Central memory CD8-positive, alpha-beta T cell (primary cell): ENCODE results near the gene STX16.

ENCODE experiments used
- ATAC-seq: fragments of 150-1000 bp; cut with Tn5 transposase; replicated peaks from 2 replicates; pipeline ENCODE4 v1.10.0; 2022; ENCODE audit warnings: mild to moderate bottlenecking, moderate FRiP score, moderate number of reproducible peaks; ENCODE audit not compliant: poor library complexity, severe bottlenecking; ENCODE audit errors: extremely low read depth
- DNase-seq, 2 donors: peaks; one replicate each; pipeline ENCODE4 v3.0.0; 2021; ENCODE audit warnings: low spot score in 2 of 2
- H3K27ac Mint-ChIP-seq: one replicate; pipeline ENCODE4 v1.8.0; 2022; ENCODE audit warnings: low read depth, mild to moderate bottlenecking, moderate library complexity, mixed read lengths
- H3K27me3 Mint-ChIP-seq: one replicate; pipeline ENCODE4 v1.8.0; 2022; ENCODE audit warnings: mixed read lengths
- H3K36me3 Mint-ChIP-seq: one replicate; pipeline ENCODE4 v1.8.0; 2022; ENCODE audit warnings: mild to moderate bottlenecking, moderate library complexity, mixed read lengths; ENCODE audit not compliant: insufficient read depth
- H3K4me1 Mint-ChIP-seq: one replicate; pipeline ENCODE4 v1.8.0; 2022; ENCODE audit warnings: mixed read lengths
- H3K4me3 Mint-ChIP-seq: one replicate; pipeline ENCODE4 v1.8.0; 2022; ENCODE audit warnings: mild to moderate bottlenecking, moderate library complexity, mixed read lengths
- H3K9me3 Mint-ChIP-seq: one replicate; pipeline ENCODE4 v1.8.0; 2022; ENCODE audit warnings: mixed read lengths

STX16 gene

DNA sequence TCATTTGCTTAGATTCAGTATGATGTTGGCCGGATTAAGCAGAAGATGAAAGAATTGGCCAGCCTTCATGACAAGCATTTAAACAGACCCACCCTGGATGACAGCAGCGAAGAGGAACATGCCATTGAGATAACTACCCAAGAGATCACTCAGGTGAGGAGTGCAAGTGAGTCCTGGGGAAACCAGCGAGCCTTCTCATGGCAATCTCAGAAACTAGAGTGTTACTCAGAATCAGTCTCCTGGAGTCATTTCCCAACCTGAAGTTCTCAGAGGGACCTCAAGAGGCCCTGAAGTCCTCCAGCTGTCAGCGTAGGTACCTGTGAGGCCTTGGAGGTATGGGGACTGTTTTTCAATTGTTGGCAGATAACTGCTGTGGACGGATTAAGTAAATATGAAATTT lies 16.9 kb downstream of the STX16 start:
- H3K27ac Mint-ChIP-seq, result no peak overlapping the region
- no peaks in the 10 kb centered on the region for H3K9me3 Mint-ChIP-seq
- no peak for DNase-seq
- peaks cover 34% of the 10 kb centered on the region for H3K36me3 Mint-ChIP-seq
- H3K27me3 Mint-ChIP-seq, result no peaks in the 10 kb centered on the region
- H3K4me1 Mint-ChIP-seq, result peaks cover 19% of the 10 kb centered on the region
- no peak overlapping the region for H3K4me3 Mint-ChIP-seq
- ATAC-seq, result no peak

DNA sequence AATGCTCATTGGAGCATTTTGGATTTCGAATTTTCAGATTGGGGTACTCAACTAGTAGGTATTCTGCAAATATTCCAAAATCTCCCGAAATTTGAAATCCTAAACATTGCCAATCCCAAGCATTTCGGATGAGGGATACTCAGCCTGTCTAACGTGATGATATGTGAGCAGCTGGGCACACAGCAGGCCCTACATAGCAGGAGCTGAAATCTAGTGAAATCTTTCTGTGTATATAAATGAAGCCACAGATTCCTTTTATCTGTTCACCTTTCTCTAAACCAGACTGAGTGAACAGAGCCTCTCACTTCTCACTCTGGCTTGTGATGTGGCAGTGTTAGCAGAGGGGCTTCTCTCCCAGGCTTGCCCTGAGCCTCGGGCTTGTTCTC lies 17.8 kb downstream of the STX16 start:
- H3K4me3 Mint-ChIP-seq, result no peak overlapping the region
- H3K9me3 Mint-ChIP-seq, result no peaks in the 10 kb centered on the region
- H3K36me3 Mint-ChIP-seq, result peaks cover 39% of the 10 kb centered on the region
- H3K27ac Mint-ChIP-seq, result no peak overlapping the region
- DNase-seq (no peak), ATAC-seq (no peak)
- H3K27me3 Mint-ChIP-seq, result no peaks in the 10 kb centered on the region
- H3K4me1 Mint-ChIP-seq, result peaks cover 15% of the 10 kb centered on the region

DNA sequence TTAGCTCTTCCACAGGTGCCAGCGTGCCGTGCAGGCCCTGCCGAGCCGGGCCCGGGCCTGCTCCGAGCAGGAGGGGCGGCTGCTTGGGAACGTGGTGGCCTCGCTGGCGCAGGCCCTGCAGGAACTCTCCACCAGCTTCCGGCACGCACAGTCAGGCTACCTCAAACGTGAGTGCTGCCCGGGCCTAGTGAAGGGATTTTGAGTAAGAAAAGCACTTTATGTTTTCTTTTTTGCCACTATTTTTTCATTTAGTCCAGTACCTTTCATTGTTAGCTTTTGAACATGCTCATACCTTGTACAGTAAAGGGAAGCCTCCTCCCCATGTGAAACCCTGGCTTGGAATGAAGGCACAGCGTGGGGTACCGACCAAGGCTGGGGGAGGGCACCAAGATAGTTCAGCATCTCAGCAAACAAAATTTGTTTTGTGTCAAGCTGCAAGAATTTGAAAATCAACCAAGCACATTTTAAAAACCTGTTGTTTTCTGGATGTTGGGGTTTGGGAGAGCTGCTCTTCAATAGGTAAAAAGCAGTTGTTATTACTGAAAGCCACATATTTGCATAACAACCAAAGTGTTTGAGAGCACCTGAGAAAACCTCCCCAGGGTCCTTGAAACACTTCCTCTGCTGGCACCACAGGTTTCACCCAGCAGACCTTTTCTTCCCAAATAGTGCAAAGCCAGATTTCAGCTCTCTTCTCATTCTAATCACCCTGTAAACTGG lies 18.4 kb downstream of the STX16 start:
- ATAC-seq (no peak), DNase-seq (no peak)
- peaks cover 44% of the 10 kb centered on the region for H3K36me3 Mint-ChIP-seq
- no peaks in the 10 kb centered on the region for H3K9me3 Mint-ChIP-seq
- H3K27me3 Mint-ChIP-seq, result no peaks in the 10 kb centered on the region
- no peak overlapping the region for H3K27ac Mint-ChIP-seq
- no peak overlapping the region for H3K4me3 Mint-ChIP-seq
- peaks cover 15% of the 10 kb centered on the region for H3K4me1 Mint-ChIP-seq

DNA sequence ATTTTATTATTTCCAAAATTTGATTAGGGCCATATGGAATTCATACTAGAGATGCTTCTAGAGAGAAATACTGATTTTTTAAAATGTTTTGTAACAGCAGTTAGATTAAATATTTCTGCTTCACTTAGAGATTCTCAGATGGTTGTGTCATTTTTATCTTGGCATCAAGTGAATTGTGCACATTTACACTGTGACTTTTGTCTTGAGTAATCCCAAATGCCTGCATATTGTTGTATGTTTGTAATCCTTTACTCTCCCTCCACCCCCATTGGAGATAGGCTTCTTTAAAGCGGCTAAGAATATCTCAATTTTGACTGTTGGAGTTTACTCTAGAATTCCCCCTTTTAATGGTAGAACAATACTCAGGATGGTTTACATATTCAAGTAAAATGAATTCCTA lies 19.0 kb downstream of the STX16 start:
- no peak for ATAC-seq
- H3K4me3 Mint-ChIP-seq, result no peak overlapping the region
- no peak overlapping the region for H3K27ac Mint-ChIP-seq
- no peaks in the 10 kb centered on the region for H3K27me3 Mint-ChIP-seq
- H3K36me3 Mint-ChIP-seq, result peaks cover 49% of the 10 kb centered on the region
- H3K9me3 Mint-ChIP-seq, result no peaks in the 10 kb centered on the region
- no peak for DNase-seq
- peaks cover 13% of the 10 kb centered on the region for H3K4me1 Mint-ChIP-seq

DNA sequence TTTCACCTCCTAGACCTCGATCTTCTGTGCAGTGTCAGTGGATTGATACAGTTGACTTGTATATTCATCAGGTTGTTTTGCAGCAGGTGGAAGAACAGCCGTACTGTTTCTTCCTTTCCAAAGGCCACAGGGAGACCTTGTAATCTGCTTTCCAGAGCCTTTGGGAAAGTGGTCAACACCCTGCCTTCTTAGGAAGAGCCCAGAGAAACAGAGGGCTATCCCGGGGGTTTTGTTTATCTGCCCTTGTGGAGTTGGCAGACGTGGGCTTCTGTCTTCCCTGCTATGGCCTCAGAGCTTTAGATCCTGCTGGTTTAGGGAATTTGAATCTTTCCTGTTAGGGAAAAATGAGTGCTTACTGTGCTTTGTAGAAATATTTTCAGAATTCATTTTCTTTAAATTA lies 19.6 kb downstream of the STX16 start:
- DNase-seq (no peak), ATAC-seq (no peak)
- Mint-ChIP-seq H3K4me3 (no peak overlapping the region), H3K36me3 (peaks cover 51% of the 10 kb centered on the region), H3K4me1 (peaks cover 9% of the 10 kb centered on the region), H3K9me3 (no peaks in the 10 kb centered on the region), H3K27ac (no peak overlapping the region), H3K27me3 (no peaks in the 10 kb centered on the region)

DNA sequence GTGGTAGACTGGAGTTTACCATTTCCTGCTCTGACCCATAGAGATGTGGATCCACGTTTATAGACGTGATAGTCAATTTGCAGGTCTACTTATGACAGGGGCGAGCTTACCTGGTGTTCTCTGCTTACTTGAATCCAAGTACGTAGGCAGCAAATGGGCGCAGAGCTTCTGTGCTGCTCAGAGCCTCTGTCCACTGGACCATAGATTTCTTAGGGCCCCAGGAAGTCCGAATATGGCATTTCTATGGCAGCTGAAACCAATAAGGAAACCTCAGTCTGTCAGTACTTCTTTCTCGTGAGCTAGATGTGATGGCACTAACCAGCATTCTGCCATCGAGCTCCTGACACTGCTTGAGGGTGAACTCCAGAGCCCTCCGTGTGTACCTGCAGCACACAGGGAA lies 22.0 kb downstream of the STX16 start:
- Mint-ChIP-seq H3K27me3 (no peaks in the 10 kb centered on the region), H3K9me3 (no peaks in the 10 kb centered on the region), H3K4me1 (no peaks in the 10 kb centered on the region), H3K4me3 (no peak overlapping the region), H3K36me3 (peaks cover 54% of the 10 kb centered on the region), H3K27ac (no peak overlapping the region)
- no peak for DNase-seq
- ATAC-seq, result no peak

DNA sequence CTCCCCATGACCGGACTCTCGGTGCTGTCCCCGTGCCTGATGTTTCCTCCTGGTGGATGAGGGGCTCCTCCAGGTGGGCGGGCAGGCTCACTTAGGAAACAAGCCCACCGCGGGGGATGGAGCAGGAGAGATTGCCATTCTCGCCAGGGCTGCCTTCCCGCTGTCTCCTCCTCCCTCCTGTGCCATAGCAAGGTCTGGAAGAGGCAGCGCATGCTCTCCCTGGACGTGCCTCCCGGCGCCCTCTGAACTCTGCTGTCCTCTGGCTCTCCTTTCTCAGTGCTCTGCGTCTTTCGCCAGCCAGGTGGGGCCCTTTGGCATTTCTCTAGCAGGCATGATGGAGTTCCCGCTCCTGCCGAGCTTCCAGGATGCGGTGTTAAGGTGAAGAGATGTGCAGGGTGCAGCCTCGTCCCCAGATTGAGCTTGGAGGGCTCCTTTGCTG lies 24.1 kb downstream of the STX16 start:
- H3K4me3 Mint-ChIP-seq, result no peak overlapping the region
- H3K27ac Mint-ChIP-seq, result no peak overlapping the region
- H3K36me3 Mint-ChIP-seq, result peaks cover 54% of the 10 kb centered on the region
- peaks cover 5% of the 10 kb centered on the region for H3K4me1 Mint-ChIP-seq
- no peak for ATAC-seq
- no peaks in the 10 kb centered on the region for H3K27me3 Mint-ChIP-seq
- no peaks in the 10 kb centered on the region for H3K9me3 Mint-ChIP-seq
- DNase-seq, result no peak

DNA sequence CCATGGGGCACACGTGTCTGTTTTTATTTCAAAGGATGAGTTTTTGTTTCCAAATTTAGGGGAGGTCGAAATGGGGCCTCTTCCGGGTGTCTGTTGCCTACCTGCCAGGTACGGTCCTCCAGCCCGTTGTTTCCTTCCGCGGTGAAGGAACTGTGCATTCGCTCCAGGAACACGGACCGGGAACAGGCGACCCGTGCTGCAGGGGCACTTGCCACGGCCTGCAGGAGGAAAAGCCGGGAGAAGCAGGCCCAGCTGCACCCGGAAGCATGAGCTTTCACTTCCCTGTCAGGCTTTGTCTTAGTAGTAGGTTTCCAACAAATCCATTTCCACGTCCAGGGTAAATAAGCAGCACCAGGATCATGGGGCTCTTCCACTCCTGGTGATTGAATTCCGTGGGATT lies 24.6 kb downstream of the STX16 start:
- Mint-ChIP-seq H3K27me3 (no peaks in the 10 kb centered on the region), H3K36me3 (peaks cover 52% of the 10 kb centered on the region), H3K4me3 (no peak overlapping the region), H3K27ac (no peak overlapping the region), H3K4me1 (peaks cover 5% of the 10 kb centered on the region), H3K9me3 (no peaks in the 10 kb centered on the region)
- no peak for DNase-seq
- ATAC-seq, result no peak

DNA sequence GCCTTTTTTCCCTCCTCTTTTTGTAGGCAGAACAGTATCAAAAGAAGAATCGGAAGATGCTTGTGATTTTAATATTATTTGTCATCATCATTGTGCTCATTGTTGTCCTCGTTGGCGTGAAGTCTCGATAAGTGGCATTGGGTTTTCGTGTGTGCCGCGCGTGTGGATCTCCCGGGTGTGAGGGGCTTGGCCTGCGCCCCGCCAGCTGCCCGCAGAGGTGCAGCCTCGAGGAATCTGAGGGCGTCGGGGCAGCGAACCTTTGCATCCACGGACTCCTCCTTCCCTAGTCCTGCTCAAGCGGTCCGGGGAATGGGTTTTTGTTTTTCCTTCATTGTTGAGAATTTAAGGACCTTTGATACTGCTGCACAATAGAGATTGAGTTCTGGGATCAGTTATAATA lies 25.1 kb downstream of the STX16 start:
- no peak overlapping the region for H3K4me3 Mint-ChIP-seq
- no peaks in the 10 kb centered on the region for H3K9me3 Mint-ChIP-seq
- no peaks in the 10 kb centered on the region for H3K27me3 Mint-ChIP-seq
- peaks cover 5% of the 10 kb centered on the region for H3K4me1 Mint-ChIP-seq
- ATAC-seq, result no peak
- H3K27ac Mint-ChIP-seq, result no peak overlapping the region
- peaks cover 51% of the 10 kb centered on the region for H3K36me3 Mint-ChIP-seq
- no peak for DNase-seq

DNA sequence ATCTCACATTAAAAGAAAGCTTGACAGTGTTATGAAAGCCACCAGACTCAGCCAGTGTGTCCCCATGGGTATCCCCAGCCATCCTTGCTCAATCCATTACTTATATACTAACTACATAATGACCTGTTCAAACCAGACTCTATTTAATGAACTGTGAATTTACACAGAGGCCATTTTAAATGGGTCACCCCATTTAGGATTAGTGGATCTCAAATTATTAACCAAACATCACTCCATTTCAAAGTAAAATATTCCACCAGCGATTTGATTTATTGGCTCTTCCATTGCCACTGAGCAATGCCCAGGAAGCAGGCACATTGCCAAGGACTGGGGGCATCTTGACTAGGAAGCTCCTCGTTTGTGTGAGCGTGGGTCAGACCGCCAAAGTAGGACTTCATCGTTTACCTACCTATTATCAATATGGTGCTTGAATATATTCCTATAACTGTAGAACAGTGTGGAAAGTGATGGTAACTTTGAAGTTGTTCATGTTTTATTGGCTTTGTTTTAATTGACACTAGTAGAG lies 26.1 kb downstream of the STX16 start:
- no peaks in the 10 kb centered on the region for H3K27me3 Mint-ChIP-seq
- H3K4me1 Mint-ChIP-seq, result peaks cover 5% of the 10 kb centered on the region
- H3K36me3 Mint-ChIP-seq, result peaks cover 47% of the 10 kb centered on the region
- H3K9me3 Mint-ChIP-seq, result no peaks in the 10 kb centered on the region
- DNase-seq (no peak), ATAC-seq (no peak)
- no peak overlapping the region for H3K4me3 Mint-ChIP-seq
- no peak overlapping the region for H3K27ac Mint-ChIP-seq

DNA sequence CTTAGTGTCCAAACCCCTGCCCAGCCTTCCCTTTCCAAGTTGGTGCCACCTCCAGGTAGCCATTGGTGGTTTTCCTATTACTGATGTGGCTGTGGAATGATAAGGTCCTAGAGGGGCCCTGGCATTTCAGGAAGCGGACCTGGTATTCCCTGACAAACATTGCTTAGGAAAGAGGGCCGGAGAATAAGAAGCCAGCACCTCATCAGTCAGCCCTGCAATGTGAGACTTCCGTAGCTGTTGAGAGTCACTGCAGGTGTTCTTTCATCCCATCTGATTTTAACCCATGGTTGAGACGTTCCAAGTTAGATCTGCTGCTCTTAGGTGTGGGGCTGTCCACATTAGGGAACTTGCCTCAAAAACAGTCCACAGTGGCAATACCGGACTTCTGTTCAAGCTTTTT lies 26.7 kb downstream of the STX16 start:
- Mint-ChIP-seq H3K36me3 (peaks cover 44% of the 10 kb centered on the region), H3K9me3 (no peaks in the 10 kb centered on the region), H3K27ac (no peak overlapping the region), H3K27me3 (no peaks in the 10 kb centered on the region), H3K4me1 (peaks cover 5% of the 10 kb centered on the region), H3K4me3 (no peak overlapping the region)
- DNase-seq (no peak), ATAC-seq (no peak)

DNA sequence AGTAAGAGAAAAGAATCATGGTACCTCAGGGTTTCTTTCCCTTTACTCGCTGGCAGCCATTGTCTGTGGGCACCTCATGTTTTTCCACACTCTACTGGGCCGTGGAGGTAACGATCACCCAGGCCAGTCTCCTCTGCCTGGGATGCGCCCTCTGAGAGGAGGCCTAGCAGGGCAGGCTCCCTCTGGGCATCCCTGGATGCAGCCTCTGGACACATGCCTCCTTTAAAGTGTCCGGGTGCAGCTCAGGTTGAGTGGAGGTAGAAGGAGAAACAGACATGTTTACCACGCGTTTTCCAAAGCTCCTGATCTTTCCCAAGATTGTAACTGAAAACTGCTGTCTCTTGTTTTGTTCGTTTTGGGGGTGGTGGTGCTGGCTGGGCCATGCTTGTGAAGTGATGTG lies 27.7 kb downstream of the STX16 start:
- H3K36me3 Mint-ChIP-seq, result peaks cover 40% of the 10 kb centered on the region
- H3K27me3 Mint-ChIP-seq, result no peaks in the 10 kb centered on the region
- ATAC-seq (no peak), DNase-seq (no peak)
- H3K4me3 Mint-ChIP-seq, result no peak overlapping the region
- H3K27ac Mint-ChIP-seq, result no peak overlapping the region
- H3K9me3 Mint-ChIP-seq, result no peaks in the 10 kb centered on the region
- peaks cover 5% of the 10 kb centered on the region for H3K4me1 Mint-ChIP-seq

DNA sequence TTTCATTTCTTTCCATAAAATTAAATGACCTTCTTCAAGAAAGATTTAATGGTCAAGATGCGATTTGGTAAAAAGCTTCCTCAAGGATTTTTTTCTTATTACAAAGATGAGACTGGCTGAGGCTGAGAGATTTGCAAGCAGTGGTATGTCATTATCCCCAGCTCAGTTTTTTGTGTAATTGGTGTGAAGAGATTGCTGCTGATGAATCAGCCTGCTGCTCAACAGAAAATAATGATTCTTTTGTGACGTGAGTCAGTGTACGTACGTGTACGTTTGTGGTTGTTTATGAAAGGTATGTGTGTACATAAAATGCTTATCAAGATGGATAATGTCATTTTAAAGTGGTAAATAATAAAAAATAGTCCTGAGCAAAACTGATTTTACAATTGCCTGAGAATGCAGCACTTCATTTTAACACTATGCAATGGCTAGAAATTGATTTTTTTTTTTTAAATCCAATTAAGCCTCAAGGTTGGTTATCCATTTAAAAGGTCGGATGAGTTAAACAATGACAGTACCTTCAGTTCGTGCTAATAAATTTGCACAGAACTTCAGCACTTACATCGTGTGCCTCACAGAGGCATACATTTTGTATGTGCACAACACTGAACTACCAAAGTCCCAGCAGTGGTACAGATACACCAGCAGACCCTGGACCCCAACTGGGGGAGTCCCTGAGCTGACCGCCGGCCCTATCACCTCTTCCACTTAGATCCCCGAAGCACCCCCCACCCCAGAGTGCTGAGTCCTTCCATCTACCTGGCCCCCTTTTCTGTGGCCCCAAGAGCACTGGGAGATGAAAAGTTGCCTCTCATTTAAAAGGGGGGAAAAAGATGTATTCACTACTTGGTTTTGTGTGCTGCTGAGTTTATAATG lies 31.8 kb downstream of the STX16 start:
- no peak for ATAC-seq

More for the DNA sequence above, 31.8 kb downstream of the STX16 start:
- Mint-ChIP-seq H3K4me3 (no peak overlapping the region), H3K9me3 (no peaks in the 10 kb centered on the region), H3K27me3 (no peaks in the 10 kb centered on the region), H3K4me1 (peaks cover 5% of the 10 kb centered on the region), H3K36me3 (peaks cover 15% of the 10 kb centered on the region), H3K27ac (no peak overlapping the region)
- DNase-seq, result no peak
